Body of pancreas (tissue), 4 donors: ENCODE measurements around the gene ENTR1.

Source experiments
- POLR2A ChIP-seq, 3 donors: fragments of 450-650 bp; IDR thresholded peaks; one replicate each; pipeline ENCODE4 v1.6.1; 2016; ENCODE audit warnings: antibody characterized with exemption in 3 of 3, mild to moderate bottlenecking in 2 of 3
- TF ChIP-seq, protein P1 (sequence below), 7 experiments: fragments of 450-650 bp in 4 of 7; fragments of 200-600 bp in 3 of 7; sonication (generic) in 3 of 7; IDR thresholded peaks; one replicate each; pipeline ENCODE4 v1.5.1; 2016 to 2019; ENCODE audit warnings: antibody characterized with exemption in 7 of 7

- TF ChIP-seq, protein P1, sequence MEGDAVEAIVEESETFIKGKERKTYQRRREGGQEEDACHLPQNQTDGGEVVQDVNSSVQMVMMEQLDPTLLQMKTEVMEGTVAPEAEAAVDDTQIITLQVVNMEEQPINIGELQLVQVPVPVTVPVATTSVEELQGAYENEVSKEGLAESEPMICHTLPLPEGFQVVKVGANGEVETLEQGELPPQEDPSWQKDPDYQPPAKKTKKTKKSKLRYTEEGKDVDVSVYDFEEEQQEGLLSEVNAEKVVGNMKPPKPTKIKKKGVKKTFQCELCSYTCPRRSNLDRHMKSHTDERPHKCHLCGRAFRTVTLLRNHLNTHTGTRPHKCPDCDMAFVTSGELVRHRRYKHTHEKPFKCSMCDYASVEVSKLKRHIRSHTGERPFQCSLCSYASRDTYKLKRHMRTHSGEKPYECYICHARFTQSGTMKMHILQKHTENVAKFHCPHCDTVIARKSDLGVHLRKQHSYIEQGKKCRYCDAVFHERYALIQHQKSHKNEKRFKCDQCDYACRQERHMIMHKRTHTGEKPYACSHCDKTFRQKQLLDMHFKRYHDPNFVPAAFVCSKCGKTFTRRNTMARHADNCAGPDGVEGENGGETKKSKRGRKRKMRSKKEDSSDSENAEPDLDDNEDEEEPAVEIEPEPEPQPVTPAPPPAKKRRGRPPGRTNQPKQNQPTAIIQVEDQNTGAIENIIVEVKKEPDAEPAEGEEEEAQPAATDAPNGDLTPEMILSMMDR (IDR thresholded peaks at IDR 0.05) = no peak
- no peak for TF ChIP-seq POLR2A (IDR thresholded peaks at IDR 0.05)
Measured at GRCh38 chr9:136434580-136435169, 24.3 kb upstream of the ENTR1 start.
